Astrocyte (in vitro differentiated cells and primary cell): ENCODE data around the gene ATXN3L.

Experiments
- CTCF ChIP-seq: IDR thresholded peaks from 2 replicates; pipeline ENCODE4 v1.5.1; 2011; ENCODE audit warnings: low read depth, mild to moderate bottlenecking, inconsistent platforms, low read length, moderate library complexity; ENCODE audit not compliant: insufficient read depth
- EZH2 ChIP-seq: IDR thresholded peaks from 2 replicates; pipeline ENCODE4 v1.6.1; 2012; ENCODE audit warnings: mild to moderate bottlenecking, low read length, inconsistent platforms; ENCODE audit not compliant: insufficient read depth

DNA sequence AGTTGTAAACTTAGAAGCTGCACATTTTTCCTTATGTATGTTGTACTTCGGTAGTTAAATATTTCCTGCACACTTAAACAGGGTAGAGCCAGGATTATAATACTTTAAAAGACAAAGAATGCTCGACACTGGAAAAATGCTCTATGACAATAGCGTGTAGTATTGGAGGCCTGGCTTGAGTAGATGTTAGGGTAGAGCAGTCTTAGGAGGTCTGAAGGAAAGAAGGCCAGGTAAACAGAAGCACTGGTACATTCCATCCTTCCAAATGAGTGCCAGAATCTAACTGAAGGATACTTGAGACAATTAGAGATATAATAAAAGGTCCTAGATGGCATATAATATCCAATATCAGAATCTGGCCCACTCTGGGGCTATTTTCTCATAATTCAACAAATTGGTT, 42.3 kb downstream of the ATXN3L start:
- no peak for TF ChIP-seq EZH2
- no peak for TF ChIP-seq CTCF
